Natural killer cell (primary cell): ENCODE results near the gene NDRG3. TPM values are rescaled to one million over a fixed set of nuclear protein-coding genes. Genes with fewer than 3 reads are reported as not detected.

ENCODE experiments used
- ATAC-seq, 3 donors: fragments of 150-1000 bp in 2 of 3; fragments of 200-7000 bp in 1 of 3; cut with Tn5 transposase; 1 replicate in 1 of 3; 2 replicates in 2 of 3; pipeline ENCODE4 v1.10.0; 2021; ENCODE audit warnings: mild to moderate bottlenecking in 2 of 3, moderate library complexity in 2 of 3
- DNase-seq, 2 donors: peaks; one replicate each; pipeline versions ENCODE4 v3.0.0 to v3.0.0-alpha.2; 2013 to 2021; ENCODE audit warnings: mixed read lengths in 1 of 2
- H3K27ac ChIP-seq: one replicate; pipeline ENCODE4 v1.5.1; 2013; ENCODE audit warnings: mild to moderate bottlenecking, low read length
- H3K27me3 ChIP-seq: one replicate; pipeline ENCODE4 v1.6.1; 2013; ENCODE audit warnings: low read length; ENCODE audit not compliant: control insufficient read depth, insufficient read depth
- H3K36me3 ChIP-seq: one replicate; pipeline ENCODE4 v1.6.1; 2013; ENCODE audit warnings: low read length; ENCODE audit not compliant: control insufficient read depth, insufficient read depth
- H3K4me1 ChIP-seq: one replicate; pipeline ENCODE4 v1.6.1; 2013; ENCODE audit warnings: low read length; ENCODE audit not compliant: control insufficient read depth, insufficient read depth
- H3K4me3 ChIP-seq: one replicate; pipeline ENCODE4 v1.5.1; 2013; ENCODE audit warnings: low read length
- H3K9me3 ChIP-seq: one replicate; pipeline ENCODE4 v1.6.1; 2013; ENCODE audit warnings: low read length; ENCODE audit not compliant: control insufficient read depth, insufficient read depth
- H3K27ac Mint-ChIP-seq, 2 donors: one replicate each; pipeline ENCODE4 v1.8.0; 2022; ENCODE audit warnings: mild to moderate bottlenecking in 2 of 2, mixed read lengths in 2 of 2, moderate library complexity in 1 of 2
- H3K27me3 Mint-ChIP-seq, 2 donors: one replicate each; pipeline ENCODE4 v1.8.0; 2022; ENCODE audit warnings: low read depth in 2 of 2, mixed read lengths in 2 of 2
- H3K36me3 Mint-ChIP-seq: one replicate; pipeline ENCODE4 v1.8.0; 2022; ENCODE audit warnings: mixed read lengths
- H3K4me1 Mint-ChIP-seq, 2 donors: one replicate each; pipeline ENCODE4 v1.8.0; 2022; ENCODE audit warnings: mixed read lengths in 2 of 2
- H3K4me3 Mint-ChIP-seq: one replicate; pipeline ENCODE4 v1.8.0; 2022; ENCODE audit warnings: mild to moderate bottlenecking, moderate library complexity, mixed read lengths
- H3K9me3 Mint-ChIP-seq, 2 donors: one replicate each; pipeline ENCODE4 v1.8.0; 2022; ENCODE audit warnings: mixed read lengths in 2 of 2
- WGBS: methylation state at CpG from one replicate; pipeline ENCODE4 v1.1.7; 2013; ENCODE audit warnings: missing lambda C conversion rate; ENCODE audit not compliant: insufficient coverage; 5-methylcytosine and 5-hydroxymethylcytosine counted together
- intact Hi-C: fragments of 100-400 bp; cut with micrococcal nuclease; formaldehyde crosslinking; loops from one replicate; pipeline ENCODE4 v1.14.2; 2022
- total RNA-seq, 4 donors: library from RNA; stranded (reverse); fragments of 120-200 nt in 1 of 4; gene quantifications; one replicate each; pipeline versions ENCODE4 v1.2.3 to v1.2.4, GENCODE V29; 2013 to 2022
- TF ChIP-seq, protein P1 (sequence below): fragments of 200-600 bp; IDR thresholded peaks from one replicate; pipeline ENCODE4 v1.8.0; 2022; ENCODE audit warnings: antibody characterized with exemption

The NDRG3 gene
- total RNA-seq, 3 donors from 2014 or later (not counting 1 experiment from before 2014, with no cell fraction given) = 27.1 to 30.3 (median 28.3) TPM

DNA sequence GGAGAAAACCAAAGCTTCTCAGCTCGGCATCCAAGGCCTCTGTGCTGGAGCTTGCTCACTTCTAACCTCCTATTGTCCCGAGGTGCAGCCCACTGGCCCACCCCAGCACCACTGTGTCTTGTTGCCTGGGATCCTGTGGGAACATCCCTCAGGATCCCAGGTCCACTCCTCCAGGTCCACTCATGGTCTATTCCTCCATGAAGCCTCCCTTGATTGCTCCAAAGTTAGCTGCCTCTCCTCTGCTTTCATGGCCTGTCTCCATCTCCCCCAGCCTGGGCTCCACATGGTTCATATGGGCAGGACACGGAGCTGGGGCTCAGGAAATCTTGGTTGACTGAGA lies 113.8 kb downstream of the NDRG3 start:
- intact Hi-C loops = no loop called here
- TF ChIP-seq, protein P1, sequence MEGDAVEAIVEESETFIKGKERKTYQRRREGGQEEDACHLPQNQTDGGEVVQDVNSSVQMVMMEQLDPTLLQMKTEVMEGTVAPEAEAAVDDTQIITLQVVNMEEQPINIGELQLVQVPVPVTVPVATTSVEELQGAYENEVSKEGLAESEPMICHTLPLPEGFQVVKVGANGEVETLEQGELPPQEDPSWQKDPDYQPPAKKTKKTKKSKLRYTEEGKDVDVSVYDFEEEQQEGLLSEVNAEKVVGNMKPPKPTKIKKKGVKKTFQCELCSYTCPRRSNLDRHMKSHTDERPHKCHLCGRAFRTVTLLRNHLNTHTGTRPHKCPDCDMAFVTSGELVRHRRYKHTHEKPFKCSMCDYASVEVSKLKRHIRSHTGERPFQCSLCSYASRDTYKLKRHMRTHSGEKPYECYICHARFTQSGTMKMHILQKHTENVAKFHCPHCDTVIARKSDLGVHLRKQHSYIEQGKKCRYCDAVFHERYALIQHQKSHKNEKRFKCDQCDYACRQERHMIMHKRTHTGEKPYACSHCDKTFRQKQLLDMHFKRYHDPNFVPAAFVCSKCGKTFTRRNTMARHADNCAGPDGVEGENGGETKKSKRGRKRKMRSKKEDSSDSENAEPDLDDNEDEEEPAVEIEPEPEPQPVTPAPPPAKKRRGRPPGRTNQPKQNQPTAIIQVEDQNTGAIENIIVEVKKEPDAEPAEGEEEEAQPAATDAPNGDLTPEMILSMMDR = no peak
- Mint-ChIP-seq H3K27ac (peak overlapping the region; percentile 93 to 95), H3K9me3 (no peaks in the 10 kb centered on the region), H3K4me1 (peaks cover 34 to 47% of the 10 kb centered on the region in 2 donors), H3K27me3 (no peaks in the 10 kb centered on the region), H3K4me3 (no peak overlapping the region), H3K36me3 (no peaks in the 10 kb centered on the region)
- 91% methylated on average over 3 of the region's 3 CpGs for WGBS
- Histone ChIP-seq H3K27ac (no peak overlapping the region), H3K4me1 (peaks cover 41% of the 10 kb centered on the region), H3K36me3 (peaks cover 60% of the 10 kb centered on the region), H3K27me3 (no peaks in the 10 kb centered on the region), H3K4me3 (no peak overlapping the region), H3K9me3 (no peaks in the 10 kb centered on the region)
- ATAC-seq = no peak
- no peak for DNase-seq

DNA sequence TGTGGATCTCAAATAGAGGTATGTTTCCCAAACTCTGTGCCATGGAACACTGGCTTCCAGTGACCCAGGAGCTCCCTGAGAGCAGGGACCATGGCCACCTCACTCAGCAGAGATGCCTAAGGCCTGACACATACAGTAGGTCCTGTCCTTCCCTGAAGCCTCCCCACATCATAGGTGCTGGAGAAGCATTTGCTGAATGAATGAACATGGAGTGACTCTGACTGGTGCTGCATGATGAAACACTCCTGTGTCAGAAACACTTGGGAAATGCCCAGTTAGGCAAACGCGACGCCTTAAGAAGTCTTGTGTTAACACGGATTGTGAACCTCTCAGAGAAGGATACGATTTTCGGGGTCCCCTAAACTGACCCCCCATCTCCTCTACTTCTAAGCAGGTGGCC lies 114.2 kb downstream of the NDRG3 start:
- Histone ChIP-seq H3K4me3 (no peak overlapping the region), H3K4me1 (peaks cover 42% of the 10 kb centered on the region), H3K36me3 (peaks cover 65% of the 10 kb centered on the region), H3K27me3 (no peaks in the 10 kb centered on the region), H3K9me3 (no peaks in the 10 kb centered on the region), H3K27ac (no peak overlapping the region)
- H3K27me3 Mint-ChIP-seq = no peaks in the 10 kb centered on the region
- H3K36me3 Mint-ChIP-seq = no peaks in the 10 kb centered on the region
- H3K27ac Mint-ChIP-seq = peak overlapping the region; percentile 93 to 95
- peaks cover 39 to 52% of the 10 kb centered on the region in 2 donors for H3K4me1 Mint-ChIP-seq
- H3K9me3 Mint-ChIP-seq = no peaks in the 10 kb centered on the region
- no peak for DNase-seq
- 95% methylated on average over 6 of the region's 6 CpGs for WGBS
- intact Hi-C loops = no loop called here
- TF ChIP-seq, protein P1 = no peak
- no peak for ATAC-seq
- no peak overlapping the region for H3K4me3 Mint-ChIP-seq

DNA sequence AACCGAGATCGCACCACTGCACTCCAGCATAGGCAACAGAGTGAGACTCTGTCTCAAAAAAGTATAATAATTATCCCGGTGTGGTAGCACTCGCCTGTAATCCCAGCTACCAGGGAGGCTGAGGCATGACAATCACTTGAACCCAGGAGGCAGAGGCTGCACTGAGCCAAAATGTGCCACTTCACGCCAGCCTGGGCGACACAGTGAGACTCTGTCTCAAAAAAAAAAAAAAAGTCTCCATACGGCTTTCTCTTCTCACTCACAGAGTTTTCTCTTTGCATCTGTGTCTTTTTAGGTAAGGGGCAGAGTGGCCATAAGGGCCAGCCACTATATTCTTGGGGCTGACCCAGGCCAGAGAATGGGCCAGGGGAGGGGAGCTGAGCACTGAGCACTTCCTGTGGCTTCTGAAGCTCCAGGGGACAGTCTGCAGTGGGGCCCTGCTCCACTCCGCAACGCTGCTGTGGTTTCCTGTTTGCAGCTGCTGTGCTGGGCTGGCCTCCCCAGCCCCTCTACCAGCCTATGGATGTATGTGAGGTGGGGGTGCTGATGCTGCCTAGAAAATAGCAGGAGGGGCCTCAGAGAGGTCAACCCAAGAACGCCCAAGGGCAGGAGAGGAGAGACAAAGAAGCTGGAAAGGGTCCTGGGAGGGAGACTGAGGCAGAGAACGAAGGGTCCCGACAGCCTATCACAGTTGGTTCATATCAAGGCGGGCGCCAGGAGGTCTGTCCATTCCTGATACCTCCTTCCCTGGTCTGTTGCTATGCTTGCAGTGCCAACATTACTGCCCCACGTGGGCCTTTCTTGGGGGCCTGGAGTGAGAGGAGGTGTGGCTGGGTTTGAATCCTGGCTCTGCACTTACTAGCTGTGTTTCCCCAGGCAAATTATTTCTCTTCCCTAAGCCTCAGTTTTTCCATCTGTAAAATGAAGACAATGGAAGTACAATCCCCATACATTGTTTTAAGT lies 115.9 kb downstream of the NDRG3 start:
- H3K4me3 ChIP-seq = no peak overlapping the region
- ATAC-seq = peak; percentile 64 to 79 (median 72)
- no peaks in the 10 kb centered on the region for H3K36me3 Mint-ChIP-seq
- H3K9me3 Mint-ChIP-seq = no peaks in the 10 kb centered on the region
- H3K27me3 ChIP-seq = no peaks in the 10 kb centered on the region
- intact Hi-C loops = no loop called here
- H3K36me3 ChIP-seq = peaks cover 62% of the 10 kb centered on the region
- peaks cover 40 to 54% of the 10 kb centered on the region in 2 donors for H3K4me1 Mint-ChIP-seq
- peaks cover 40% of the 10 kb centered on the region for H3K4me1 ChIP-seq
- H3K27ac ChIP-seq = peak overlapping the region; percentile 77
- TF ChIP-seq, protein P1 = no peak
- peak overlapping the region; percentile 81 for H3K4me3 Mint-ChIP-seq
- DNase-seq = peak; percentile 66 to 72
- WGBS = 38% methylated on average over 13 of the region's 15 CpGs
- H3K27me3 Mint-ChIP-seq = no peaks in the 10 kb centered on the region
- H3K27ac Mint-ChIP-seq = peak overlapping the region; percentile 93 to 95
- no peaks in the 10 kb centered on the region for H3K9me3 ChIP-seq
